ENCODE data around the gene TCFL5.
A peak's percentile ranks its signal among the peaks of the same experiment; 100 is the strongest.

Gene TCFL5

GRCh38 chr20:62895539-62895938, 33.9 kb upstream of the TCFL5 start:
- ATAC-seq = no peak

- no peak for ATAC-seq
Observed at GRCh38 chr20:62894261-62894660, 32.6 kb upstream of the TCFL5 start.

GRCh38 chr20:62893700-62894099, 32.1 kb upstream of the TCFL5 start:
- ATAC-seq = no peak

GRCh38 chr20:62892348-62893304, 31.0 kb upstream of the TCFL5 start:
- ATAC-seq = no peak

GRCh38 chr20:62891111-62891510, 29.5 kb upstream of the TCFL5 start:
- ATAC-seq = peak in 1 of 2 donors; percentile 34

- ATAC-seq = no peak
Observed at GRCh38 chr20:62890444-62890843, 28.8 kb upstream of the TCFL5 start.

- ATAC-seq = no peak
Observed at GRCh38 chr20:62889871-62890270, 28.2 kb upstream of the TCFL5 start.

GRCh38 chr20:62889411-62889810, 27.8 kb upstream of the TCFL5 start:
- ATAC-seq = no peak

GRCh38 chr20:62888910-62889309, 27.3 kb upstream of the TCFL5 start:
- ATAC-seq = no peak

- no peak for ATAC-seq
Observed at GRCh38 chr20:62888406-62888805, 26.8 kb upstream of the TCFL5 start.

- ATAC-seq = no peak
Observed at GRCh38 chr20:62887860-62888239, 26.2 kb upstream of the TCFL5 start.

GRCh38 chr20:62887152-62887859, 25.7 kb upstream of the TCFL5 start:
- peak; percentile 48 to 59 for ATAC-seq

GRCh38 chr20:62886709-62887058, 25.1 kb upstream of the TCFL5 start:
- ATAC-seq = no peak

GRCh38 chr20:62885896-62886708, 24.5 kb upstream of the TCFL5 start:
- ATAC-seq = no peak

- ATAC-seq = no peak
Observed at GRCh38 chr20:62885046-62885895, 23.6 kb upstream of the TCFL5 start.

- ATAC-seq = no peak
Observed at GRCh38 chr20:62884556-62884955, 22.9 kb upstream of the TCFL5 start.

- no peak for ATAC-seq
Observed at GRCh38 chr20:62882426-62882825, 20.8 kb upstream of the TCFL5 start.

GRCh38 chr20:62881662-62882395, 20.2 kb upstream of the TCFL5 start:
- no peak for ATAC-seq

- no peak for ATAC-seq
Observed at GRCh38 chr20:62880935-62881661, 19.5 kb upstream of the TCFL5 start.

- no peak for ATAC-seq
Observed at GRCh38 chr20:62880147-62880934, 18.7 kb upstream of the TCFL5 start.
